ENCODE measurements around the gene GMEB2.
"Not testable (repeated sequence)": the region's sequence is repeated elsewhere in the genome, so short reads cannot be mapped to it uniquely, and the experiment has no call there.

The GMEB2 gene

GRCh38 chr20:63661959-63662812, 35.3 kb upstream of the GMEB2 start:
- DNase-seq (ENCODE audit: low spot score), result no peak
- no peak for TF ChIP-seq CTCF (IDR thresholded peaks at IDR 0.05; ENCODE audit: extremely low read depth, insufficient read depth, missing control alignments)
- in situ Hi-C loops (cut with MboI; ENCODE audit: low pct_unique_long_range_greater_than_20kb, low sequenced_read_pairs, unreplicated experiment), result no loop called here

DNA sequence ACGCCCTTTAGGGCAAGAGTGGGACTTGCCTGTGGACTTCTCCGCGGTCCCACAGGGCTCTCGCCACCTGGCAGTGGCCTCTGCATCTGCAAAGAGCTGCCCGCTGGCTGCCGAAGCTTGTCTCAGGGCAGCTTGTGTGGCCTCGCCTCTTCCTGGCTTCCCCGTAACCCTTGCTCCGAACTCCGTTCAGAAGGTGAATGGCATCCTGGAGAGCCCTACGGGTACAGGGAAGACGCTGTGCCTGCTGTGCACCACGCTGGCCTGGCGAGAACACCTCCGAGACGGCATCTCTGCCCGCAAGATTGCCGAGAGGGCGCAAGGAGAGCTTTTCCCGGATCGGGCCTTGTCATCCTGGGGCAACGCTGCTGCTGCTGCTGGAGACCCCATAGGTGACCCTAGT, 34.2 kb upstream of the GMEB2 start:
- TF ChIP-seq CTCF (IDR thresholded peaks at IDR 0.05; ENCODE audit: extremely low read depth, insufficient read depth, missing control alignments), result no peak
- in situ Hi-C loops (cut with MboI; ENCODE audit: low pct_unique_long_range_greater_than_20kb, low sequenced_read_pairs, unreplicated experiment), result no loop called here
- no peak for DNase-seq (ENCODE audit: low spot score)

DNA sequence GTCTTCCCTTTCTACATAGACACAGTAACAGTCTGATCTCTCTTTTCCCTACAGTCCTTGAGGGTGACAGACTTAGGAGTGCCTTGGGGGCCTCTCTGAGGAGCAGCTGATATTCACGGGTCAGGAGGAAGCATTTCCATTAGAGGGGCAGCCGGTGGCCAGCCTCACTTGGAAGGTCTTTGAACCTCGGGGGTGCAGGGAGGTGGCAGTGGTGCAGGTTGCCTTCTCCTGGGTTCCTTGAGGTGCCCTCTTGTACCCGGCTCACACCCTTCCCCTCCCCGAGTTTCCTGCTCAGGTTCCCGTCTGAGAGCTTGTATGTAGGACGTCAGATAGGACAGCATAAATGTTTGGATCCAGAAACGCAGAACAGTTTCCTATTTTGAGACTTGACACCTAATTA, 33.7 kb upstream of the GMEB2 start:
- TF ChIP-seq CTCF (IDR thresholded peaks at IDR 0.05; ENCODE audit: extremely low read depth, insufficient read depth, missing control alignments), result no peak
- in situ Hi-C loops (cut with MboI; ENCODE audit: low pct_unique_long_range_greater_than_20kb, low sequenced_read_pairs, unreplicated experiment), result no loop called here
- DNase-seq (ENCODE audit: low spot score), result no peak

DNA sequence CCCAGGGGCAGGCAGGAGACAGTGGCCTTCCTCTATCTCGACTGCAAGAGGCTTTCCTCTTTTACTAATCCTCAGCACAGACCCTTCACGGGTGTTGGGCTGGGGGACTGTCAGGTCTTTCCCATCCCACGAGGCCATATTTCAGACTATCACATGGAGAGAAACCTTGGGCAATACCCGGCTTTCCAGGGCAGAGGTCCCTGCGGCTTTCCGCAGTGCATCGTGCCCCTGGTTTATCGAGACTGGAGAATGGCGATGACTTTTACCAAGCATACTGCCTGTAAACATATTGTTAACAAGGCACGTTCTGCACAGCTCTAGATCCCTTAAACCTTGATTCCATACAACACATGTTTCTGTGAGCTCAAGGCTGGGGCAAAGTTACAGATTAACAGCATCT, 33.3 kb upstream of the GMEB2 start:
- DNase-seq (ENCODE audit: low spot score); in situ Hi-C loops (cut with MboI; ENCODE audit: low pct_unique_long_range_greater_than_20kb, low sequenced_read_pairs, unreplicated experiment): not testable (repeated sequence)

DNA sequence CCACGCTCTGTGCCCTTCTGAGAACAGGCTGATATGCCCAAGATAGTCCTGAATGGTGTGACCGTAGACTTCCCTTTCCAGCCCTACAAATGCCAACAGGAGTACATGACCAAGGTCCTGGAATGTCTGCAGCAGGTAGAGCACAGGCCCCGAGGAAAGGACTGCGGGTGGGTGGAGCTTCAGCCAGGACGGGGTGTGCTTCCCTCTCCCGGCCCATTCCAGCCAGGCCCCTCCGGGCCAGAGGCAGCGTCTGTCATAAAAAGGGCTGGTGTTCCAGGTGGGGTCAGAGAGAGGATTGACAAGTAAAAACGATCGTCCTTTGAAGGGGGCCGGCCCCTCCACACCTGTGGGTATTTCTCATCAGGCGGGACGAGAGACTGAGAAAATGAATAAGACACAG, 32.5 kb upstream of the GMEB2 start:
- in situ Hi-C loops (cut with MboI; ENCODE audit: low pct_unique_long_range_greater_than_20kb, low sequenced_read_pairs, unreplicated experiment), result no loop called here
- DNase-seq (ENCODE audit: low spot score), result no peak
- no peak for TF ChIP-seq CTCF (IDR thresholded peaks at IDR 0.05; ENCODE audit: extremely low read depth, insufficient read depth, missing control alignments)

DNA sequence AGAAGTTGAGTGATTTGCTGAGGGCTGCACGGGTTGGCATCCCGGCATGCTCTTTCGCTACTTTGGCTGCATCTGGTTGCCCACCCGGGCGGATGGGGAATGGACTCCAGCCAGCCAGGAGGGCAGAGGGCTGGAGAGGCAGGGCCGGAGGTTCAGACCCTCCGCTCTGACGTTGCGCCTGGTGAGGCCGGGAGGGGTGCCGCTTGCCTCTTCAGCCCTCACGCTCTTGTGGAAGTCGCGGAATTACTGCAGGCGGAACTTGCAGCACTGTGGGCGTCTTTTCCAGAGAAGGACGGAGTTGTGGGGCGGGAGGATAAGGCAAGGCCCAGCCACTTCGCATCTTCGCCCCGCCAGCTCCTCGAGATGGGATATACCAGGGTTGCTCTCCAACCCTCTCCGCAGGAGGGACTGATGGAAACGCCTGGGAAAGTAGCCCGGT, 31.9 kb upstream of the GMEB2 start:
- no peak for DNase-seq (ENCODE audit: low spot score)
- in situ Hi-C loops (cut with MboI; ENCODE audit: low pct_unique_long_range_greater_than_20kb, low sequenced_read_pairs, unreplicated experiment), result no loop called here
- TF ChIP-seq CTCF (IDR thresholded peaks at IDR 0.05; ENCODE audit: extremely low read depth, insufficient read depth, missing control alignments), result no peak

DNA sequence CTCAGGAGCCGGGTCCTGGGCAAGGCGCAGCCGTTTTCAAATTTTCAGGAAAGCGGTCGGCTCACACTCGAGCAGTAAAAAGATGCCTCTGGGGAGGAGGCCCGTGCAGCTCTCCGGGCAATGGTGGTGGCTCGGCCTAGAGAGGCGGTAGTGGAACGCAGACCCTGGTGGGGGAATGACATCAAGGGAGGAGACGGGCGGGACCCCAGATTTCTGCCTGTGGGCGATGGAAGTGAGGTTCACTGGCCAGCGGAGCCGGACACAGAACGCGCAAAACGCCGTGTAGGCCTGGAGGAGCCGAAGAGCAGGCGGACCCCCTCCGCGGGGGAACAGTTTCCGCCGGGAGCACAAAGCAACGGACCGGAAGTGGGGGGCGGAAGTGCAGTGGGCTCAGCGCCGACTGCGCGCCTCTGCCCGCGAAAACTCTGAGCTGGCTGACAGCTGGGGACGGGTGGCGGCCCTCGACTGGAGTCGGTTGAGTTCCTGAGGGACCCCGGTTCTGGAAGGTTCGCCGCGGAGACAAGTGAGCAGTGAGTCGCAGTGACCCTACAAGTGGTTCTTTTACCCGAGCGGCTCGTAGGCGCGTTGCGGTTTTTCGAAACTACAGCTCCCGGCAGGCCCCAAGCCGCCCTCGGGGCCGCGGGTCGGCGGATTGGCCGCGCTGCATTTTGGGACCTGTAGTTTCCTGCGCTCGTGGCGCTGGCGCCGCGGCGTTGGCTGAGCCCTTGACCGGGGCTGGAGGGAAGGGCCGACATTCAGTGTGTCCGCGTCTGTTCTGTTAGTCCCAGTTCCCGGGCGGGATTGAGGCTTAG, 31.2 kb upstream of the GMEB2 start, which contains the start of gene RTEL1:
RTEL1 (plus strand) TSS at position 376 of the 812 bp plus-strand sequence. CDS start 1,091 bp downstream, outside the sequence.
- no peak for TF ChIP-seq CTCF (IDR thresholded peaks at IDR 0.05; ENCODE audit: extremely low read depth, insufficient read depth, missing control alignments)
- DNase-seq (ENCODE audit: low spot score), result peak; percentile 98
- in situ Hi-C loops (cut with MboI; ENCODE audit: low pct_unique_long_range_greater_than_20kb, low sequenced_read_pairs, unreplicated experiment), result no loop called here

Measured in GM13977 (cell line).